ENCODE results near the gene DCST2. TPM values are rescaled to one million over a fixed set of nuclear protein-coding genes. Genes with fewer than 3 reads are reported as not detected.

Gene DCST2
- total and polyA plus RNA-seq, 4 donors = 0.31 to 1.7 (median 1.2) TPM

DNA sequence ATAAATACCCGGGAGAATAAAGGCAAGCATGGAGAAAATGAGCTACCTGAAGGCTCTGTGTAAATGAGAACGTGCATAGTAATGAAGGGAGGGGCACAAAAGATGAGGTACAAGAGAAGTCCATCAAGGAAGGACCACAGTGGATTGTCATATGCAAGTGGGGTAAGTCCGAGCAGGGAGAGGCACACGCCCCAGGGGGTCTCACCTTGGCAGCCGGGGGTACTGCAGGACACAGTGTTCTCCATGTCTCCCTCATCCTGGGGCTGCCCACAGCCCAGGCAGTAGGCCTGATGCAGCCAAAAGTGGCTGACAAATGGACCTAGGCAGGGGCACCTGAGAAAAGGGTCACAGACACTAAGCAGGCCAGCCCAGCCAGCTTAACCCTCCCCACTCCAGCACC, 10.0 kb downstream of the DCST2 start:
- Histone ChIP-seq H3K4me1 (ENCODE audit: control insufficient read depth in 5 of 5, insufficient read depth in 5 of 5, low read length in 5 of 5) (no peaks in the 10 kb centered on the region), H3K9me3 (ENCODE audit: control insufficient read depth in 4 of 4, insufficient read depth in 3 of 4, low read length in 3 of 4) (no peaks in the 10 kb centered on the region), H3K36me3 (ENCODE audit: control insufficient read depth in 4 of 4, insufficient read depth in 4 of 4, low read length in 4 of 4) (peaks cover 0 to 2% (median 0%) of the 10 kb centered on the region in 4 donors), H3K4me3 (no peak overlapping the region), H3K27me3 (ENCODE audit: control insufficient read depth in 3 of 3, insufficient read depth in 3 of 3, low read length in 2 of 3) (no peaks in the 10 kb centered on the region), H3K27ac (ENCODE audit: low read depth in 1 of 2, low read length in 1 of 2) (no peak overlapping the region), H3K9ac (ENCODE audit: insufficient read depth in 1 of 2, low read length in 2 of 2) (no peak overlapping the region)
- TF ChIP-seq CTCF (IDR thresholded peaks at IDR 0.05; ENCODE audit: control extremely low read depth, extremely low read depth) = no peak
- ATAC-seq (ENCODE audit: insufficient read depth, low FRiP score) (no peak), DNase-seq (no peak)
- WGBS, 2 donors = 88 to 90% methylated on average over 5 of the region's 5 CpGs

GRCh38 chr1:155022927-155023236, 10.7 kb downstream of the DCST2 start:
- ATAC-seq (ENCODE audit: insufficient read depth, low FRiP score) (no peak), DNase-seq (no peak)
- H3K9ac ChIP-seq (ENCODE audit: insufficient read depth in 1 of 2, low read length in 2 of 2) = no peak overlapping the region
- WGBS, 2 donors = 51 to 54% methylated on average over 4 of the region's 4 CpGs
- H3K27ac ChIP-seq (ENCODE audit: low read depth in 1 of 2, low read length in 1 of 2) = peak overlapping the region in 1 of 2 donors; percentile 43
- H3K4me3 ChIP-seq = no peak overlapping the region
- no peak for TF ChIP-seq CTCF (IDR thresholded peaks at IDR 0.05; ENCODE audit: control extremely low read depth, extremely low read depth)
- peaks cover 0 to 1% (median 0%) of the 10 kb centered on the region in 5 donors for H3K4me1 ChIP-seq (ENCODE audit: control insufficient read depth in 5 of 5, insufficient read depth in 5 of 5, low read length in 5 of 5)
- H3K36me3 ChIP-seq (ENCODE audit: control insufficient read depth in 4 of 4, insufficient read depth in 4 of 4, low read length in 4 of 4) = peaks cover 0 to 2% (median 0%) of the 10 kb centered on the region in 4 donors
- H3K9me3 ChIP-seq (ENCODE audit: control insufficient read depth in 4 of 4, insufficient read depth in 3 of 4, low read length in 3 of 4) = no peaks in the 10 kb centered on the region
- H3K27me3 ChIP-seq (ENCODE audit: control insufficient read depth in 3 of 3, insufficient read depth in 3 of 3, low read length in 2 of 3) = no peaks in the 10 kb centered on the region

DNA sequence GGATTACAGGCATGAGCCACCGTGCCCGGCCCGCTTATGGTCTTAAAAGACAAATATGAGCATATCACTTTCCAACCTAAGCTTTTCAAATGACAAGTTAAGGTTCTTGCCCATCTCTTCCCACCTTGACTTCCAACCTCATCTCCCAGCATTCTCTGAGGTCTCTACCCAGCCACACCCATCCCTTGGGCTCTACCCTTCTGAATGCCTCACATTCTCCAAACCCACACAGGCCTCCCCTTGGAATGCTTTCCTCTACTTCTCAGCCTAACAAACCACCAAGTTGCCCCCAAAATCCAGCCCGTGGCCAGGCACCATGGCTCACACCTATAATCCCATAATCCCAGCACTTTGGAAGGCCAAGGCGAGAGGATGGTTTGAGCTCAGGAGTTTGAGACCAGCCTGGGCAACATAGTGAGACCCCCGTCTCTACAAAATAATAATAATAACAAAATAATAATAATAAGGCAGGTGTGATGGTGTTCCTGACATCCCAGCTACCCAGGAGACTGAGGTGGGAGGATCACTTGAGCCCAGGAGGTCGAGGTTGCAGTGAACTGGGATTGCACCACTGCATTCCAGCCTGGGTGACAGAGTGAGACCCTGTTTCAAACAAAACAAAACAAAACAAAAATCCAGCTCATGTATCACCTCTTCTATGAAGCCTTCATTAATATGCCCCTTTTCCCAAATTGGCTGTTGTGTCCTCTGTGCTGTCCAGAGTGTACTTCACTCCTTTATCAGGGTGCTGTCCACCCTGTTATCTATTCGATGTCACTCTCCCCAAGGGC, 11.2 kb downstream of the DCST2 start:
- 81 to 82% methylated on average over 8 of the region's 8 CpGs for WGBS, 2 donors
- no peaks in the 10 kb centered on the region for H3K27me3 ChIP-seq (ENCODE audit: control insufficient read depth in 3 of 3, insufficient read depth in 3 of 3, low read length in 2 of 3)
- ATAC-seq (ENCODE audit: insufficient read depth, low FRiP score) = no peak
- peak overlapping the region in 1 of 2 donors; percentile 43 for H3K27ac ChIP-seq (ENCODE audit: low read depth in 1 of 2, low read length in 1 of 2)
- no peak for DNase-seq
- no peak overlapping the region for H3K4me3 ChIP-seq
- H3K9ac ChIP-seq (ENCODE audit: insufficient read depth in 1 of 2, low read length in 2 of 2) = no peak overlapping the region
- no peaks in the 10 kb centered on the region for H3K9me3 ChIP-seq (ENCODE audit: control insufficient read depth in 4 of 4, insufficient read depth in 3 of 4, low read length in 3 of 4)
- H3K36me3 ChIP-seq (ENCODE audit: control insufficient read depth in 4 of 4, insufficient read depth in 4 of 4, low read length in 4 of 4) = peaks cover 0 to 2% (median 0%) of the 10 kb centered on the region in 4 donors
- peaks cover 0 to 6% (median under 1%) of the 10 kb centered on the region in 5 donors for H3K4me1 ChIP-seq (ENCODE audit: control insufficient read depth in 5 of 5, insufficient read depth in 5 of 5, low read length in 5 of 5)
- no peak for TF ChIP-seq CTCF (IDR thresholded peaks at IDR 0.05; ENCODE audit: control extremely low read depth, extremely low read depth)
